Stimulated activated CD8-positive, alpha-beta memory T cell treated with anti-CD3 and anti-CD28 coated beads, Interleukin-4, amount 100 ng/mL, for 4 hours (primary cell): ENCODE measurements around the gene CD247.
"Not testable (repeated sequence)": the region's sequence is repeated elsewhere in the genome, so short reads cannot be mapped to it uniquely, and the experiment has no call there.

Experiments
- DNase-seq, 2 donors: peaks; one replicate each; pipeline ENCODE4 v3.0.0-alpha.2; 2020; ENCODE audit warnings: low read depth in 2 of 2, low spot score in 1 of 2

CD247 gene

GRCh38 chr1:167518331-167518700 lies at the start of gene CD247:
TSS of gene CD247 (minus strand) at chr1:167518529. CDS start at chr1:167518465, 64 bp downstream.
- peak; percentile 46 to 53 for DNase-seq

- DNase-seq = no peak
Observed at GRCh38 chr1:167567663-167568062, 49.3 kb upstream of the CD247 start.

GRCh38 chr1:167566766-167567165 lies 48.4 kb upstream of the CD247 start:
- DNase-seq = no peak

- no peak for DNase-seq
Observed at GRCh38 chr1:167565922-167566321, 47.6 kb upstream of the CD247 start.

- no peak for DNase-seq
Observed at GRCh38 chr1:167564612-167565270, 46.4 kb upstream of the CD247 start.

- no peak for DNase-seq
Observed at GRCh38 chr1:167563579-167564246, 45.4 kb upstream of the CD247 start.

- no peak for DNase-seq
Observed at GRCh38 chr1:167562702-167563101, 44.4 kb upstream of the CD247 start.

- no peak for DNase-seq
Observed at GRCh38 chr1:167561753-167562152, 43.4 kb upstream of the CD247 start.

GRCh38 chr1:167555971-167556714 lies 37.8 kb upstream of the CD247 start:
- peak; percentile 43 to 62 for DNase-seq

- not testable (repeated sequence) for DNase-seq
Observed at GRCh38 chr1:167555072-167555471, 36.7 kb upstream of the CD247 start.

- DNase-seq = no peak
Observed at GRCh38 chr1:167554028-167554779, 35.9 kb upstream of the CD247 start.

- peak; percentile 67 to 76 for DNase-seq
Observed at GRCh38 chr1:167553136-167554027, 35.1 kb upstream of the CD247 start, which contains the start of gene CREG1. TSS of gene CREG1 (minus strand) at chr1:167553762.

- DNase-seq = no peak
Observed at GRCh38 chr1:167551362-167551761, 33.0 kb upstream of the CD247 start.

- DNase-seq = no peak
Observed at GRCh38 chr1:167548059-167548932, 30.0 kb upstream of the CD247 start.

GRCh38 chr1:167546935-167547334 lies 28.6 kb upstream of the CD247 start:
- DNase-seq = no peak

- DNase-seq = no peak
Observed at GRCh38 chr1:167545349-167545748, 27.0 kb upstream of the CD247 start.

- DNase-seq = no peak
Observed at GRCh38 chr1:167544447-167545093, 26.2 kb upstream of the CD247 start.

- DNase-seq = no peak
Observed at GRCh38 chr1:167543199-167543990, 25.1 kb upstream of the CD247 start.
